ENCODE results near the gene DLGAP4.

DNA sequence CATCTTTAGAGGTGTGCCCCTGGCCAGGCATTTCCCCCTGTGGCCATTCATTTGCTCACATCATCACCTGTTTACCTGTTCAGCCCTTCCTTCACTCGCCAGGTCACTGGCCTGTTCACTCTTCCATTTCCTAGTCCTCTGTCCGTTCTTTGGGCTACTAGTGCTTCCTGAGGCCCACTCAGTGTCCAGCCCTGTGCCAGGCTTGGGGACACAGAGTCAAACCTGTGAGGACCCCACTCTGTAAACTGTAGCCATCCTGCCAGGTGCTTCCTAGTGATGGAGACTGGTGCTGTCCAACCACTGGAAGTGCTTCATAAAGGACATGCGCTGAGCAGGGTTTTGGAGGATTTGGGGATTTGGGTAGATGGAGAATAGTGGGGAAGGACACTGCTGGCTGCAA, 3.5 kb downstream of the DLGAP4 start:
- no peak for TF ChIP-seq ZNF274 (IDR thresholded peaks at IDR 0.05; ENCODE audit: low read depth, low read length)
- no peak for TF ChIP-seq YY1 (IDR thresholded peaks at IDR 0.05; ENCODE audit: insufficient read depth, insufficient read length)
- TF ChIP-seq SUZ12 (IDR thresholded peaks at IDR 0.05; ENCODE audit: extremely low read depth, insufficient read depth, insufficient read length) = no peak
